Astrocyte of the spinal cord (primary cell): Measurements from ENCODE around the gene PITPNB.

Experiments used
- DNase-seq: peaks from one replicate; pipeline ENCODE4 v3.0.0; 2011; ENCODE audit warnings: low read depth, low spot score
- H3K4me3 ChIP-seq: 2 replicates; pipeline ENCODE4 v1.5.1; 2011; ENCODE audit warnings: low read depth, mild to moderate bottlenecking, low read length, moderate library complexity
- CTCF ChIP-seq: IDR thresholded peaks from 2 replicates; pipeline ENCODE4 v1.5.1; 2012; ENCODE audit warnings: low read depth, mild to moderate bottlenecking, low read length, inconsistent platforms
- in situ Hi-C: cut with HindIII; loops from 2 replicates; pipeline ENCODE4 v1.10.0; 2017; ENCODE audit warnings: low sequenced_read_pairs

The PITPNB gene

GRCh38 chr22:27895600-27895999 lies 23.5 kb downstream of the PITPNB start:
- no peak for TF ChIP-seq CTCF
- in situ Hi-C loops = no loop called here
- no peak for DNase-seq
- H3K4me3 ChIP-seq = no peak overlapping the region

- in situ Hi-C loops = no loop called here
- no peak overlapping the region for H3K4me3 ChIP-seq
- no peak for TF ChIP-seq CTCF
- no peak for DNase-seq
These were observed 26.2 kb downstream of the PITPNB start for GRCh38 chr22:27892811-27893210.

- no peak for DNase-seq
- TF ChIP-seq CTCF = no peak
- H3K4me3 ChIP-seq = no peak overlapping the region
- in situ Hi-C loops = no loop called here
These were observed 27.0 kb downstream of the PITPNB start for GRCh38 chr22:27892064-27892463.

GRCh38 chr22:27888310-27888709 lies 30.7 kb downstream of the PITPNB start:
- H3K4me3 ChIP-seq = no peak overlapping the region
- in situ Hi-C loops = no loop called here
- no peak for DNase-seq
- no peak for TF ChIP-seq CTCF

- no peak overlapping the region for H3K4me3 ChIP-seq
- DNase-seq = no peak
- in situ Hi-C loops = no loop called here
- TF ChIP-seq CTCF = no peak
These were observed 32.3 kb downstream of the PITPNB start for GRCh38 chr22:27886843-27887151.

GRCh38 chr22:27885977-27886842 lies 32.8 kb downstream of the PITPNB start:
- peak; percentile 83 for TF ChIP-seq CTCF
- peak; percentile 78 for DNase-seq
- no peak overlapping the region for H3K4me3 ChIP-seq
- in situ Hi-C loops = no loop called here
